Activated CD8-positive, alpha-beta memory T cell treated with anti-CD3 and anti-CD28 coated beads, Interleukin-2, amount 50 U/mL, for 24 hours (primary cell): ENCODE results near the gene PPM1L.

Source experiments
- DNase-seq: peaks from one replicate; pipeline ENCODE4 v3.0.0-alpha.2; 2020; ENCODE audit errors: extremely low read depth

The PPM1L gene

GRCh38 chr3:160763073-160763472 is 7.0 kb downstream of the PPM1L start:
- DNase-seq: no peak

GRCh38 chr3:160765211-160765610 is 9.2 kb downstream of the PPM1L start:
- no peak for DNase-seq

GRCh38 chr3:160768031-160768430 is 12.0 kb downstream of the PPM1L start:
- DNase-seq: no peak

GRCh38 chr3:160768918-160769317 is 12.9 kb downstream of the PPM1L start:
- no peak for DNase-seq

- no peak for DNase-seq
Observed at GRCh38 chr3:160771811-160772459, 15.9 kb downstream of the PPM1L start.

GRCh38 chr3:160773722-160774121 is 17.7 kb downstream of the PPM1L start:
- DNase-seq: no peak

GRCh38 chr3:160774172-160774571 is 18.1 kb downstream of the PPM1L start:
- no peak for DNase-seq

GRCh38 chr3:160778480-160778879 is 22.4 kb downstream of the PPM1L start:
- DNase-seq: no peak

- no peak for DNase-seq
Observed at GRCh38 chr3:160779040-160779439, 23.0 kb downstream of the PPM1L start.

GRCh38 chr3:160780245-160780644 is 24.2 kb downstream of the PPM1L start:
- no peak for DNase-seq

GRCh38 chr3:160781402-160781801 is 25.4 kb downstream of the PPM1L start:
- no peak for DNase-seq

GRCh38 chr3:160781863-160782262 is 25.8 kb downstream of the PPM1L start:
- DNase-seq: no peak

GRCh38 chr3:160784853-160785252 is 28.8 kb downstream of the PPM1L start:
- no peak for DNase-seq

- DNase-seq: no peak
Observed at GRCh38 chr3:160790726-160791125, 34.7 kb downstream of the PPM1L start.

- no peak for DNase-seq
Observed at GRCh38 chr3:160792540-160792939, 36.5 kb downstream of the PPM1L start.

GRCh38 chr3:160793722-160794252 is 37.8 kb downstream of the PPM1L start:
- no peak for DNase-seq

- DNase-seq: no peak
Observed at GRCh38 chr3:160796089-160796812, 40.2 kb downstream of the PPM1L start.

GRCh38 chr3:160796813-160797164 is 40.8 kb downstream of the PPM1L start:
- DNase-seq: no peak

GRCh38 chr3:160797356-160797755 is 41.3 kb downstream of the PPM1L start:
- no peak for DNase-seq

- no peak for DNase-seq
Observed at GRCh38 chr3:160801386-160802118, 45.5 kb downstream of the PPM1L start.

GRCh38 chr3:160804762-160805161 is 48.7 kb downstream of the PPM1L start:
- no peak for DNase-seq

GRCh38 chr3:160806094-160806493 is 50.1 kb downstream of the PPM1L start:
- no peak for DNase-seq

- no peak for DNase-seq
Observed at GRCh38 chr3:160806686-160807085, 50.7 kb downstream of the PPM1L start.
